ENCODE measurements around the gene PTGDS.

The PTGDS gene

GRCh38 chr9:136974817-136975535 is 2.3 kb upstream of the PTGDS start:
- DNase-seq = peak; percentile 44

GRCh38 chr9:136975644-136976043 is 1.7 kb upstream of the PTGDS start:
- peak; percentile 94 for DNase-seq

- DNase-seq = no peak
Measured at GRCh38 chr9:136977649-136978072, 357 bp downstream of the PTGDS start.

GRCh38 chr9:136978073-136978864 is 965 bp downstream of the PTGDS start:
- DNase-seq = peak; percentile 66

GRCh38 chr9:136978865-136979544 is 1.7 kb downstream of the PTGDS start:
- no peak for DNase-seq

- no peak for DNase-seq
Measured at GRCh38 chr9:136979769-136980587, 2.7 kb downstream of the PTGDS start.

- DNase-seq = no peak
Measured at GRCh38 chr9:136980669-136981478, 3.6 kb downstream of the PTGDS start.

GRCh38 chr9:136981588-136982231 is 4.4 kb downstream of the PTGDS start:
- no peak for DNase-seq

GRCh38 chr9:136982232-136983051 is 5.1 kb downstream of the PTGDS start, which contains the start of gene LCNL1:
Gene LCNL1 (plus strand): TSS chr9:136982993. CDS start chr9:136983587, 594 bp downstream.
- DNase-seq = no peak

GRCh38 chr9:136983167-136983566 is 5.9 kb downstream of the PTGDS start:
- no peak for DNase-seq

- DNase-seq = no peak
Measured at GRCh38 chr9:136983656-136984314, 6.5 kb downstream of the PTGDS start.

- no peak for DNase-seq
Measured at GRCh38 chr9:136984464-136985026, 7.2 kb downstream of the PTGDS start.

- no peak for DNase-seq
Measured at GRCh38 chr9:136985027-136985602, 7.8 kb downstream of the PTGDS start.

GRCh38 chr9:136985853-136986252 is 8.5 kb downstream of the PTGDS start:
- DNase-seq = no peak

GRCh38 chr9:136988872-136989271 is 11.6 kb downstream of the PTGDS start:
- no peak for DNase-seq

GRCh38 chr9:136990242-136990911 is 13.1 kb downstream of the PTGDS start:
- DNase-seq = no peak

- peak; percentile 91 for DNase-seq
Measured at GRCh38 chr9:136991993-136992818, 14.9 kb downstream of the PTGDS start, which contains the start of gene PAXX. Gene PAXX (plus strand): TSS chr9:136992422. CDS start chr9:136992444, 22 bp downstream.
